Activated naive CD8-positive, alpha-beta T cell treated with anti-CD3 and anti-CD28 coated beads, Interleukin-2, amount 10 ng/mL, durations not matched to agents 7 days and 5 days (primary cell): ENCODE data around the gene BIRC5. TPM values are rescaled to one million over a fixed set of nuclear protein-coding genes. Genes with fewer than 3 reads are reported as not detected.
"Not testable (repeated sequence)": the region's sequence is repeated elsewhere in the genome, so short reads cannot be mapped to it uniquely, and the experiment has no call there.

Experiments
- ATAC-seq: fragments of 150-1000 bp; cut with Tn5 transposase; one replicate; pipeline ENCODE4 v1.10.0; 2021; ENCODE audit warnings: low read depth, moderate library complexity
- POLR2A ChIA-PET: fragments of 350-600 bp; sonication (Branson Sonifier 250); formaldehyde crosslinking; loops from one replicate; lab custom pipeline; 2021; ENCODE audit warnings: antibody characterized with exemption; lab: Charles Lee
- DNase-seq: peaks from one replicate; pipeline ENCODE4 v3.0.0; 2021
- H3K27ac Mint-ChIP-seq: one replicate; pipeline ENCODE4 v1.8.0; 2022; ENCODE audit warnings: mild to moderate bottlenecking, mixed read lengths
- H3K27me3 Mint-ChIP-seq: one replicate; pipeline ENCODE4 v1.8.0; 2022; ENCODE audit warnings: mild to moderate bottlenecking, moderate library complexity, mixed read lengths
- H3K36me3 Mint-ChIP-seq: one replicate; pipeline ENCODE4 v1.8.0; 2021; ENCODE audit warnings: mild to moderate bottlenecking, mixed read lengths
- H3K4me1 Mint-ChIP-seq: one replicate; pipeline ENCODE4 v1.8.0; 2021; ENCODE audit warnings: mixed read lengths
- H3K4me3 Mint-ChIP-seq: one replicate; pipeline ENCODE4 v1.8.0; 2022; ENCODE audit warnings: mild to moderate bottlenecking, moderate library complexity, mixed read lengths
- H3K9me3 Mint-ChIP-seq: one replicate; pipeline ENCODE4 v1.8.0; 2021; ENCODE audit warnings: mixed read lengths
- total RNA-seq, 2 experiments: library from RNA; stranded (reverse); gene quantifications; one replicate each; pipeline ENCODE4 v1.2.3, GENCODE V29; 2021

Gene BIRC5
- total RNA-seq, 2 experiments from 2014 or later, result 54.9 to 65.2 TPM

DNA sequence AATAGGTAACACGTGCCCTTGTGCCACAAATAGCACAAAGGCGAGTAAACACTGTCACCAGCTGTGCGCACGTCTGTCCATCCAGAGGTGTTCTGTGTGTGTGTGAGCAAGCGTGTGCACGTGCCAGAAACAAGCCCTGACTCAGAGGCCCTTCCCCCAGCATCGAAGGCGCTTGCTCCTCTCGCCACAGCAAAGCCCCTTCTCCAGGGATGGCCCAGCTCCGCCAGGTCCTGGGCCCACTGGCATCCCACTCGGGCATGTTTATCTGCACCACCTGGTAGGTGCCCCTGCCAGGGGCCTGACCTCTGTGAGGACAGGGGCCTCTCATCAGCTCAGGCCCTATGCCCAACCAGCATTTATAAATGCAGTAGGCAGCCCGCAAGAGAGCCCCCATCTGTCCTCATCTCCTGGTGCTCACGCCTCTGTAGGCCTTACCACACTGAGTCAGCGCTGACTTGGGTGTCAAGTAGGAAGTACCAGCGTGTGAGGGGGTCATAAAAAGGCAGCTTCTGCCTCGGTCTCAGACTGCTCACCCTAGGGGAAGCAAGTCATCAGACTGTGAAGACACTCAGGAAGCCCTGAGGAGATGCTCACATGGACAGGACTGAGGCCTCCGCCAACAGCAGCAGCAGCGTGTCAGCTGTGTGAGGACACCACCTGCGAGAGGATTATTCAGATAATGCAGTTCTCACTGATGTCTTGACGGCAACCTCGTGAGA lies 28.1 kb downstream of the BIRC5 start:
- Mint-ChIP-seq H3K27me3 (peaks cover 15% of the 10 kb centered on the region), H3K9me3 (peaks cover 3% of the 10 kb centered on the region), H3K4me1 (peaks cover 6% of the 10 kb centered on the region), H3K36me3 (no peaks in the 10 kb centered on the region), H3K27ac (no peak overlapping the region), H3K4me3 (no peak overlapping the region)
- ATAC-seq, result peak; percentile 24
- POLR2A ChIA-PET, result interaction anchor here (1.0 kb wide), 1 partner anchor 9 kb away, joined by 3 read pairs; no protein-coding TSS in a partner anchor
- DNase-seq, result no peak

DNA sequence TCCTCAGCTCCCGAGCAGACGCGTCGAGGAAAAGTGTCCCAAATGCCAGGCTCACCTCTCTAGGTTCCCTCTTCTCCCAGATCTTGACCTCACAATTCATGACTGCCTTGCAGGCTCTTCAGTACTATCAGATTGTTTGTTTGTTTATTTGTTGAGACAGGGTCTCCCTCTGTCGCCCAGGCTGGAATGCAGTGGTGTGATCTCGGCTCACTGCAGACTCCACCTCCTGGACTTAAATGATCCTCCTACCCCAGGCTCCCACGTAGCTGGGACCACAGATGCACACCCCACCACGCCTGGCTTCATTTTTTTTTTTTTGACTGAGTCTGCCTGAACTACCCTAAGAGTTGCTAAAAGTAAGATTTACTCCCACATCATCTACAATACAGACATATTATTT lies 33.3 kb downstream of the BIRC5 start:
- no peaks in the 10 kb centered on the region for H3K36me3 Mint-ChIP-seq
- H3K9me3 Mint-ChIP-seq, result peaks cover 3% of the 10 kb centered on the region
- H3K27me3 Mint-ChIP-seq, result peaks cover 22% of the 10 kb centered on the region
- POLR2A ChIA-PET, result no interaction called here
- H3K27ac Mint-ChIP-seq, result no peak overlapping the region
- H3K4me3 Mint-ChIP-seq, result no peak overlapping the region
- H3K4me1 Mint-ChIP-seq, result peaks cover 19% of the 10 kb centered on the region
- no peak for DNase-seq
- no peak for ATAC-seq

DNA sequence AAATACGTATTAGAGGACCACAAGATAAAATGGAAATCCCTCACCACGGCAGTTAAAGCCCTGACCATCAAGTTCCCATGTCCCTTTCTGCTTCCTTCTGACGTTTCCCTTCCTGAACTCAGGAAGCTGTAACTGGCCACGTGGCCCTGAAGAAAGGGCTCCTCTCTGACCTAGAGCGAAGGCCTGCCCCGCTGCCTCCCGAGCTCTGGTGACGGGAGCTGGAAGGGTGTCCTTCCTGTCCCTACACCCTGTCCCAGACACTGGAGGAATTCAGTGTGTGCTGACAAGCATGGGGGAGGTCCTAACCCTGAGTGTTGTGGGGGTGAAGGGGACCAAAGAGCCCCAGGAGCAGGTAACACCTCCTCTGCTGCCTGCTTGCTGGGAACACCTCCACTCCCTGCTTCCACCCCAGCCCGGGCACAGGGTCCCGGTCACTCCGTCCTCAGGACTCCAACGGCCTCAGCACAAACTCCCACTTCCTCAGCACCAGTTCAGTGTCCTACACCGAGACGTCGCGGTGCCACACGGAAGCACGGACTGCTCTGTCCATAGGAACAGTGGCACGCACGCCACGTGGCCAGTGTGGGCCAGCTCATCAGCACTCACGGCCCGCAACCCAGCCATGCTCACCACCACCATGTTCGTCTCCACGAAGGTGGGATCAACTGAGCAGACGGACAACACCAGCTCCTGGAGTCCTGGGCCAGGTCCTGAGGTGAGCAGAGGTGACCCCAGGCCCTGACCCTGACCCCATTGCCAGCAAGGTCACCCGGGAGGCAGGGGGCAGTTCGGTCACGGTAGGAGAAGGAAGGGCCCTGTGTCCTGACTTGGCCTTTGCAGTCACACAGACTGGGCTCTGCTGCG lies 34.2 kb downstream of the BIRC5 start:
- H3K36me3 Mint-ChIP-seq, result no peaks in the 10 kb centered on the region
- no peak for DNase-seq
- H3K27me3 Mint-ChIP-seq, result peaks cover 22% of the 10 kb centered on the region
- no peak for ATAC-seq
- peaks cover 3% of the 10 kb centered on the region for H3K9me3 Mint-ChIP-seq
- peaks cover 25% of the 10 kb centered on the region for H3K4me1 Mint-ChIP-seq
- no peak overlapping the region for H3K4me3 Mint-ChIP-seq
- H3K27ac Mint-ChIP-seq, result no peak overlapping the region
- POLR2A ChIA-PET, result interaction anchor here (1.1 kb wide), 1 partner anchor 228 kb away, joined by 3 read pairs; no protein-coding TSS in a partner anchor

DNA sequence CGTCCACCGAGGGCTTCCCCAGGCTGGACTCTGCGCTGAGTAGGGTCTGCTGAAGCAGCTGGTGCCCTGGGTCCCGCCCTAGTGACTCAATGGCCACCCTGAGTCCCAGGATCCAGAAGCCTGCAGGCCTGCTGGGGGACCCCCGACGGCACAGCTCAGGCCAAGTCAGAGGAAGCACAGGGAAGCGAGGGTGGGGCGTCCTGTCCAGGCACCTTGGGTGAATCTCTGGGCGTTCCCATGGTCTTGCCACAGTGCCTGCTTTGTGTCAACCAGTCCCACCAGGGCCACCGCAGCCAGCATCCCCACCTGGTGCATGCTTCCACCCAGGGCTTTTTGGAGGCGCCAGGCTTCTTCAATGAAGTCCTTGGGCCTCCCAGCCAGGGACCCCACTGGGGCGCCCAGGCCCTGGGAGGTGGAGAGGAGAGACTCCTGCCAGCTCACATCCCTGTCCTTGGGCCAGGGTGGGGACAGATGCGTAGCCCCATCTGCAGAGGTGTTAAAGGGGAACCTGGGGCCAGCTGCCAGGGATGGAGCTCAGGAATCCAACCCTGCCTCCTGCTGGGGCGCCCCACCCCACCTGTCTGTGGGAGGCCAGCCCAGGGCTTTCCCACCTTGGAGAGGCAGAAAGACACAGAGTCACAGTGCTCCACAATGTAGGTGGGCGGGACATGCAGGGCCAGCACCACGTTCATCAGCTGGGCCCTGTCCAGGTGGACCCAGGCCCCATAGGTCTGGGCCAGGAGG lies 35.2 kb downstream of the BIRC5 start:
- H3K4me3 Mint-ChIP-seq, result no peak overlapping the region

DNA sequence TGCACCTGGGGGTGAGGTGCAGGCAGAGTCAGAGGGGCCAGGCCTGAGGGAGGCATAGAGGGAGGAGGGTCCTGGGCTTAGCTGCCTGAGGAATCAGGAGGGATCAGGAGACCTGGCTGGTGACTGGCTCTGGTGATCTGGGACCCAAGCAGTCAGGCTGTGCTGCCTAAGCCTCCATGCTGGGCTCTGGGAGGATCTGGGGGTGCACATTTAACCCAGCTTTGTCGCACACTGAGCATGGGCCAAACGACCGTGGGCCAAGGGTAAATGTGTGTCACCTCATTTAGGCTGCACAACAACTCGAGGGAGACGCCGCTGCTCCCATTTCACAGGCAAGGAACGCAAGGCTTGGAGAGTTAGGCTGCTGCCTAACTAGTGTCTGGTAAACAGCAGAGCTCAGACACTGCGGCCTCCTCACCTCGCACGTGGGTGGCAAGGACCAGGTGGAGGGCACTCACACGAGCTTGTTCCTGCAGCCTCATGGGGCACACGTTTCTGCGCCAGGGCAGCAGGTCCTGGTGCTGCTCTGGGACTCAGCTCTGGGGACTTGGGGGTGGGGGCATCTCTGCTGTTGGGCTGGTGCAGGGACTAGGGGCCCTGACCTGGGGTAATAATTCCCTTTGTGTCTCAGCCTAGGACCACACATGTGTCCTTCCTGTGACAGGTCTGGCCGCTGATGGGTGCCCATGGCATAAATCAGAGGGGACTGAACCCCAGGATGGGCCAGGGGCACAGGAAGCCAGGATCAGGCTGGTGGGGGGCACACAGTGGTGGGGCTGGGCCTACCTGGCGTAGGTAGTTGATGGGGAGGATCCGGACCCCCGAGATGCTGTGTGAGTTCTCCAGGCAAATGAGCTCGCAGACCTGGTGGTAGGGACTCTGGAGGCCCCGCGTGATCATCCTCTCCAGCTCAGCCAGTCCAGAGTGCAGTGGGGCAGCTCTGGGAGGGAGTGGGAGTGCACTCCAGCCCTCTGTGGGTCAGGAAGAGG lies 36.1 kb downstream of the BIRC5 start:
- Mint-ChIP-seq H3K4me1 (peaks cover 30% of the 10 kb centered on the region), H3K4me3 (no peak overlapping the region), H3K27me3 (peaks cover 20% of the 10 kb centered on the region), H3K36me3 (no peaks in the 10 kb centered on the region), H3K9me3 (peaks cover 3% of the 10 kb centered on the region), H3K27ac (no peak overlapping the region)
- ATAC-seq (no peak), DNase-seq (no peak)
- POLR2A ChIA-PET, result interaction anchor here (2.2 kb wide), 1 partner anchor 110 kb away, joined by 8 read pairs; the partner anchor contains the start of gene SOCS3

More for the DNA sequence above, 35.2 kb downstream of the BIRC5 start:
- DNase-seq, result no peak
- Mint-ChIP-seq H3K27me3 (peaks cover 20% of the 10 kb centered on the region), H3K4me1 (peaks cover 27% of the 10 kb centered on the region), H3K27ac (no peak overlapping the region), H3K36me3 (no peaks in the 10 kb centered on the region), H3K9me3 (peaks cover 3% of the 10 kb centered on the region)
- POLR2A ChIA-PET, result interaction anchor here (1.1 kb wide), 1 partner anchor 229 kb away, joined by 3 read pairs; no protein-coding TSS in a partner anchor
- no peak for ATAC-seq

DNA sequence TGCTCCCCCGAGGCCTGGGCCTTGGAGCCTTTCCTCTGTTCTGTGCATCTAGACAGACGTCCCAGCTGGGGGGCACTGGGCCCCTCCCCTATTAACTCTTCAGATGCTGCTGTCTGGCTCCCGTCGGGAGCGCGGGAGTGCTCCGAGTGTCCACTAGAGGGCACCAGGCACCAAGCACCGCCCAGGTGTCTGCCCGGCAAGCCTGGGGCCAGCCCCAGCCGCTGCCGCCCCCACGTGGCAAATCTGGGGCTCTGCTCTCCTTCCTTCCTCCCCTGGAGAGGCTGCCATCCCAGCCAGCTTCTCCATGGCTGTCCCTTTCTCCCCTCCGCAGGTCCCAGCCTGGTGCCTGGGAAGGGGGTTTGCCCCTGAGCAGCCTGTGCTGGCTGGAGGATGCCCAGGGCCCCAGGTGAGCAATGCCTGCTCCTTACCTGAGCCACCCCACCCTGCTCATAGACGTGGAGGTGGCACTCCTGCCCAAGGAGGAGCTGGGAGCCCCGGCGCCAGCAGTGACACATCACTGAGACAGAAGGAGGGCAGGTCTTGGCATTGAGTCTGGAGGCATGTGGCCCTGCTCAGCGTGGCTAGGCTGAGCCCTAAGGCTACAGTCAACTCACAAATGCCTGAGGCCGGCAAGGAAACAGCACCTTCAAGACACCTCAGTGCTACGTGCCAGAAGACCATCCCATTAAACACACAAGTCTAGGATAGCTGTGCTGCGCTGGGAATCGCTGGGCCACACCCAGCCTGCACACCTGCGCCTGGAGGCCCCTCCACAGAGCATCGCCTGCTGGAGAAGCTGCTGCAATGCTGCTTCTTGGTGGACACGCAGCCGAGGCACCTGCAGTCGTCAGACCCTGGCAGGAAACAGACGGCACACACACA lies 37.1 kb downstream of the BIRC5 start:
- peak overlapping the region; percentile 71 for H3K4me3 Mint-ChIP-seq
- no peaks in the 10 kb centered on the region for H3K36me3 Mint-ChIP-seq
- peak; percentile 54 for ATAC-seq
- H3K9me3 Mint-ChIP-seq, result no peaks in the 10 kb centered on the region
- H3K4me1 Mint-ChIP-seq, result peaks cover 30% of the 10 kb centered on the region
- peak overlapping the region; percentile 51 for H3K27ac Mint-ChIP-seq
- peaks cover 17% of the 10 kb centered on the region for H3K27me3 Mint-ChIP-seq
- POLR2A ChIA-PET, result interaction anchor here (0.8 to 2.2 kb wide), 4 partner anchors 8 to 170 kb away, joined by 3 to 8 read pairs (median 3); partner anchors contain the start of gene SOCS3
- DNase-seq, result peak; percentile 89

DNA sequence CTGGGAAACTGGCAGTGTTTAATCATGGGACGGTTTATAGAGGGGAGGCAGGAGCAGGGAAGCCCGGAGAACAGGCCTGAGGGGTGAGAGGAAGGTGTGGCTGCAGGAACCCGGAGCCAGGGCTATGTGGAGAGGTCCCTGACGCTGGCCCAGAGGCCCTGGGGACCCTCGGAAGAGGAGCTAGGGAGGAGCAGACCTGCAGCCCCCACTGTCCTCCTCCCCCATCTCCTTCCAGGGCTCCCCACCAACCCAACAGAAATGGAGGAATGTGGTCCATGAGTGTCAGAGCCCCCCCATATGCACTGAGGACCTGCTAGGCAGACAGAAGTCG lies 37.7 kb downstream of the BIRC5 start:
- H3K27me3 Mint-ChIP-seq, result peaks cover 14% of the 10 kb centered on the region
- H3K36me3 Mint-ChIP-seq, result no peaks in the 10 kb centered on the region
- peak overlapping the region; percentile 71 for H3K4me3 Mint-ChIP-seq
- ATAC-seq, result no peak
- POLR2A ChIA-PET, result interaction anchor here (0.8 to 2.2 kb wide), 5 partner anchors 9 to 170 kb away, joined by 3 to 8 read pairs (median 3); partner anchors contain the start of gene SOCS3
- H3K27ac Mint-ChIP-seq, result peak overlapping the region; percentile 51
- H3K9me3 Mint-ChIP-seq, result no peaks in the 10 kb centered on the region
- peaks cover 30% of the 10 kb centered on the region for H3K4me1 Mint-ChIP-seq
- DNase-seq, result no peak

DNA sequence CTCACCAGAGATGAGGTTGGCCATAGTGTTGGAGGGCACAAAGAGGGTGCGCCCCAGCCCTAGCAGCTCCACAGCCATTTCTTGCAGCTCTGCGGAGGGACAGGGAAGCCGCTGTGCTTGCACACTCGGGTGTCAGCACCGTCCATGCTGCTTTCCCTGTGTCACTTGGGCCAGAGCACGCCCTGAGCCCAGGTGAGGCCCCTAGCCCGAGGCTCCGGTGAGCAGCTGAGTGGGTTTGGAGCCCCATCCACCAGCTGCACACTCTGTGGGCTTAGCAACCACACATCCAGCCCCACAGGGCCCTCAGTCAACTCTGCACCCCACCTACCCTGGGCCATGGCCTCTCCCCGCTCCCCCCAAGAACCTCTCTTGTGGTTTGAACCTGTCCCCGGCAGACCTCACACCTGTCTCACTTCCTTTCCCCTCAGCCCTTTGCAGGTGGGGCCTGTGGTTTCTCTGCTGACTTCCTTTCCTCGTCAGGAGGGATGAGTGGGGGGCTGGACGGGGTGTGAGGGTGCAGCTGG lies 38.1 kb downstream of the BIRC5 start:
- peak overlapping the region; percentile 71 for H3K4me3 Mint-ChIP-seq
- H3K27ac Mint-ChIP-seq, result peak overlapping the region; percentile 72
- H3K4me1 Mint-ChIP-seq, result peaks cover 30% of the 10 kb centered on the region
- POLR2A ChIA-PET, result interaction anchor here (0.5 to 2.2 kb wide), 6 partner anchors 9 to 169 kb away, joined by 3 to 8 read pairs (median 3); partner anchors contain the start of genes SOCS3 and TMC8
- ATAC-seq (peak; percentile 74), DNase-seq (peak; percentile 80)
- peaks cover 10% of the 10 kb centered on the region for H3K27me3 Mint-ChIP-seq
- H3K9me3 Mint-ChIP-seq, result no peaks in the 10 kb centered on the region
- no peaks in the 10 kb centered on the region for H3K36me3 Mint-ChIP-seq

DNA sequence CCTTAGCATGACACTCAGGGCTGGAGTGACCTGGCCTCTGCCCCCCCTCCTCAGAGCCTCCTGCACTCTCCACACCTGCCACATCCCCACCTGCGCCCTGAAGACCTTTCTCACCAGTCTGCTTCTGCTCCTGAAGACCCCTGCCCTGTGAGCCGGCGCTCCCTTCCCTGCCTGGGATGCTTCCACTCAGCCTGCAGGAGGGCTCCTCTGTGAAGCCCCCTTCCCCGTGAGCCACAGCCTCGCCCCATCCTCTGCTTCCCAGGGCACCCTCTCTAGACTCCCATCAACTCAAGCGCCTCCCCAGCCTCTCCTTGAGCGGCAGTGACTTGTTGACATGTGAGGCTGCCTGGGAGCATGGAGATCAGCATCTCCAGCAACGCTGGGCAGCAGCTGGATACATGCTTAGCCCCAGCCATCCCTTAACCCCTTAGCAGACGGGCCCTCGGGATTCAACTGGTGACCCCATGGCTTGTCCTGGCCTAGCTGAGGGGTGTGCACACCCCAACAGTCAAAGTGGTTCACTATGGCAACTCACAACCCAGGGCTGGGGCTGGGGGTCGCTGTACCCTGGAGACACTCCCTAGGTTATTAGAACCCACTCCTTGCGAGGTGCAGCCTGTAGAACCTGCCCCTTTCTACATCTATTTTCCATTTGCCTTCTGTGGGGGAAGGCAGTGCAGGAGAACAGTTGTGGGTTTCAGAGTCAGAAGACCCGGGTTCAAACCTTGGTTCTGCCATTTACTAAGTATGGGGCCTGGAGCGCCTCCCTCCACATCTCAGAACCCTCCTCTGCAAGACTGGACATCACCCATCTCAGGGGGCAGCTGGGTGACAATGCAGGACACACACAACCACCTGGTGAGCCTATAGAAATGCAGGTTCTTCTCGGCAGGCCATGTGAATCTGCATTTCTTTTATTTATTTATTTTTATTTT lies 38.9 kb downstream of the BIRC5 start:
- ATAC-seq, result peak; percentile 32
- Mint-ChIP-seq H3K27ac (peak overlapping the region; percentile 72), H3K4me1 (peaks cover 33% of the 10 kb centered on the region)

DNA sequence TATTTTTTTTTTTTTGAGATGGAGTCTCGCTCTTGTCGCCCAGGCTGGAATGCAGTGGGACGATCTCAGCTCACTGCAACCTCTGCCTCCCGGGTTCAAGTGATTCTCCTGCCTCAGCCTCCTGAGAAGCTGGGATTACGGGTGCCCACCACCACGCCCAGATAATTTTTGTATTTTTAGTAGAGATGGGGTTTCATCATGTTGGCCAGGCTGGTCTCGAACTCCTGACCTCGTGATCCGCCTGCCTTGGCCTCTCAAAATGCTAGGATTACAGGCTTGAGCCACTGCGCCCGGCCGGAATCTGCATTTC lies 39.5 kb downstream of the BIRC5 start:
- Mint-ChIP-seq H3K27ac (peak overlapping the region; percentile 34), H3K4me3 (peak overlapping the region; percentile 70), H3K4me1 (peaks cover 35% of the 10 kb centered on the region)
- H3K36me3 Mint-ChIP-seq, ATAC-seq, DNase-seq, H3K27me3 Mint-ChIP-seq, H3K9me3 Mint-ChIP-seq, POLR2A ChIA-PET: not testable (repeated sequence)

More for the DNA sequence above, 38.9 kb downstream of the BIRC5 start:
- POLR2A ChIA-PET, result interaction anchor here (0.5 to 2.2 kb wide), 4 partner anchors 107 to 134 kb away, joined by 3 to 8 read pairs (median 3); partner anchors contain the start of genes SOCS3 and TMC8
- DNase-seq, result no peak
- peaks cover 7% of the 10 kb centered on the region for H3K27me3 Mint-ChIP-seq
- H3K4me3 Mint-ChIP-seq, result peak overlapping the region; percentile 71
- H3K36me3 Mint-ChIP-seq, result no peaks in the 10 kb centered on the region
- H3K9me3 Mint-ChIP-seq, result no peaks in the 10 kb centered on the region
